K562 (cell line): ENCODE results near the gene SIK3. TPM values are rescaled to one million over a fixed set of nuclear protein-coding genes. Genes with fewer than 3 reads are reported as not detected.

Experiments used
- ATAC-seq: fragments of 200-7000 bp; cut with Tn5 transposase; 3 replicates; pipeline ENCODE4 v1.9.1; 2020; ENCODE audit warnings: moderate library complexity
- BruUV-seq: library from RNA; stranded (reverse); fragments of 400-500 nt; replicated peaks from 2 replicates; lab custom pipeline; 2021; lab: Mats Ljungman, UMichigan
- CTCF ChIA-PET: fragments of 300-600 bp; formaldehyde crosslinking; extraction: SDS; loops from one replicate; lab custom pipeline; 2021; ENCODE audit warnings: low intra/inter-chr PET ratio; lab: Yijun Ruan, JAX
- POLR2A ChIA-PET: fragments of 300-600, 350-650 bp; sonication (Branson Sonifier 250); formaldehyde crosslinking; extraction: SDS; loops from one replicate; lab custom pipeline; 2021; ENCODE audit warnings: antibody characterized with exemption, inconsistent platforms; lab: Yijun Ruan, JAX
- DNase-seq, 4 experiments: peaks; one replicate each; pipeline versions ENCODE4 v3.0.0 to v3.0.0-alpha.2; 2011 to 2018; ENCODE audit warnings: low spot score in 3 of 4, mixed read lengths in 3 of 4; ENCODE audit errors: extremely low read depth in 1 of 4
- FAIRE-seq: peaks from 2 replicates; lab custom pipeline; 2011; peaks lifted over from hg19 to GRCh38; lab: Jason Lieb, UNC
- H2AFZ ChIP-seq: 2 replicates; pipeline ENCODE4 v1.6.0; 2011; ENCODE audit warnings: low read depth, low read length, control low read depth, inconsistent platforms
- H3K27ac ChIP-seq: fragments of 200-600 bp; 3 replicates; pipeline ENCODE4 v1.8.0; 2011; ENCODE audit warnings: low read depth, mild to moderate bottlenecking, control low read depth, inconsistent platforms, low read length, moderate library complexity, mixed read lengths; ENCODE audit errors: extremely low read depth
- H3K27me3 ChIP-seq, 2 experiments: fragments of 300-600 bp in 1 of 2; 2 replicates in 1 of 2; 3 replicates in 1 of 2; pipeline versions ENCODE4 v1.6.0 to v1.8.0; 2011; ENCODE audit warnings: inconsistent platforms in 2 of 2, low read length in 2 of 2, mild to moderate bottlenecking in 1 of 2, mixed read lengths in 1 of 2, moderate library complexity in 1 of 2; ENCODE audit not compliant: control insufficient read depth in 2 of 2, insufficient read depth in 2 of 2
- H3K36me3 ChIP-seq: fragments of 300-600 bp; 3 replicates; pipeline ENCODE4 v1.8.0; 2011; ENCODE audit warnings: mild to moderate bottlenecking, low read length, inconsistent platforms; ENCODE audit not compliant: control insufficient read depth, insufficient read depth
- H3K4me1 ChIP-seq, 2 experiments: fragments of 200-600 bp in 1 of 2; replicated peaks in 1 of 2; 2 replicates in 1 of 2; 3 replicates in 1 of 2; pipeline versions ENCODE4 v1.5.1 to v1.8.0; 2011; ENCODE audit warnings: inconsistent platforms in 2 of 2, low read length in 2 of 2, mild to moderate bottlenecking in 1 of 2, mixed read lengths in 1 of 2, moderate library complexity in 1 of 2; ENCODE audit not compliant: control insufficient read depth in 2 of 2, insufficient read depth in 2 of 2
- H3K4me2 ChIP-seq: 2 replicates; pipeline ENCODE4 v1.6.1; 2011; ENCODE audit warnings: low read length, control low read depth, inconsistent platforms, mixed read lengths; ENCODE audit not compliant: insufficient read depth
- H3K4me3 ChIP-seq: fragments of 200-600 bp; sonication (generic), shearing (Covaris generic); 2 replicates; pipeline ENCODE4 v1.5.1; 2016; ENCODE audit warnings: control low read depth, inconsistent platforms
- H3K79me2 ChIP-seq: fragments of 200-600 bp; 3 replicates; pipeline ENCODE4 v1.8.0; 2011; ENCODE audit warnings: low read length, inconsistent platforms; ENCODE audit not compliant: control insufficient read depth, insufficient read depth
- H3K9ac ChIP-seq, 2 experiments: 2 replicates each; pipeline versions ENCODE4 v1.6.0 to v1.6.1; 2011; ENCODE audit warnings: low read depth in 2 of 2, low read length in 2 of 2, control low read depth in 1 of 2, inconsistent platforms in 1 of 2, mild to moderate bottlenecking in 1 of 2, mixed read lengths in 1 of 2; ENCODE audit not compliant: insufficient read depth in 1 of 2
- H3K9me1 ChIP-seq: one replicate; pipeline ENCODE4 v1.6.0; 2011; ENCODE audit warnings: inconsistent platforms, mild to moderate bottlenecking, low read length, moderate library complexity; ENCODE audit not compliant: control insufficient read depth, insufficient read depth
- H3K9me3 ChIP-seq: replicated peaks from 2 replicates; pipeline ENCODE4 v1.5.1; 2011; ENCODE audit warnings: low read depth, low read length, inconsistent platforms; ENCODE audit not compliant: control insufficient read depth, insufficient read depth
- H4K20me1 ChIP-seq: replicated peaks from 2 replicates; pipeline ENCODE4 v1.6.1; 2011; ENCODE audit warnings: low read length, inconsistent platforms, mixed read lengths; ENCODE audit not compliant: control insufficient read depth, insufficient read depth
- CTCF ChIP-seq, 3 experiments: IDR thresholded peaks in 2 of 3; conservative IDR thresholded peaks in 1 of 3; 2 replicates each; pipeline ENCODE4 v1.5.1; 2011 to 2012; ENCODE audit warnings: low read length in 3 of 3, mild to moderate bottlenecking in 3 of 3, control low read depth in 2 of 3, improper control_type of control experiment in 1 of 3, inconsistent platforms in 1 of 3, low read depth in 1 of 3, mixed read lengths in 1 of 3, moderate library complexity in 1 of 3; ENCODE audit not compliant: insufficient read depth in 2 of 3
- DLX4 ChIP-seq: fragments of 250-450 bp; sonication (Bioruptor Pico); IDR thresholded peaks from 2 replicates; pipeline ENCODE4 v1.6.1; 2021; ENCODE audit warnings: mild to moderate bottlenecking
- MLX ChIP-seq, 2 experiments: fragments of 450-650 bp in 1 of 2; sonication (generic) in 1 of 2; formaldehyde crosslinking; conservative IDR thresholded peaks; 2 replicates each; pipeline versions ENCODE4 v1.4.0 to v1.8.1; 2020 to 2022; ENCODE audit warnings: mild to moderate bottlenecking in 1 of 2, missing genetic modification reagents in 1 of 2
- MYBL2 ChIP-seq, 2 experiments: fragments of 450-650 bp in 1 of 2; sonication (generic) in 1 of 2; formaldehyde crosslinking in 1 of 2; IDR thresholded peaks; 2 replicates each; pipeline versions ENCODE4 v1.6.1 to v1.8.1; 2017 to 2022; ENCODE audit warnings: borderline replicate concordance in 1 of 2, inconsistent platforms in 1 of 2, low read depth in 1 of 2, mild to moderate bottlenecking in 1 of 2, missing genetic modification reagents in 1 of 2, moderate library complexity in 1 of 2
- PHF8 ChIP-seq: fragments of 200-600 bp; sonication (generic); IDR thresholded peaks from 2 replicates; pipeline ENCODE4 v1.6.1; 2012; ENCODE audit warnings: mixed run types, mild to moderate bottlenecking, inconsistent platforms, low read length, moderate library complexity, borderline replicate concordance
- SMARCB1 ChIP-seq: IDR thresholded peaks from 2 replicates; pipeline ENCODE4 v1.6.1; 2011; ENCODE audit warnings: improper control_type of control experiment, low read depth; ENCODE audit not compliant: insufficient read length
- in situ Hi-C: fragments of 300-500 bp; cut with MboI; formaldehyde crosslinking; loops from 4 replicates; pipeline ENCODE4 v1.15.0; 2018; ENCODE audit warnings: inconsistent platforms, mixed read lengths
- intact Hi-C: fragments of 100-400 bp; cut with micrococcal nuclease; formaldehyde crosslinking; loops from 2 replicates; pipeline ENCODE4 v1.14.2; 2022
- polyA plus RNA-seq, 8 experiments: library from polyadenylated mRNA; depleted of rRNA in 4 of 8; stranded (reverse) in 5 of 8; unstranded in 3 of 8; fragments of >200 nt; fragmentation: Nextera tagmentation in 2 of 8; fragmentation: Illumina TruSeq in 1 of 8; extraction: Ambion mirVana in 2 of 8; extraction: Trizol in 1 of 8; gene quantifications; 2 replicates each; pipeline versions ENCODE4 v1.2.1 to v1.2.3, GENCODE V29; 2011 to 2014; ENCODE audit warnings: inconsistent platforms in 1 of 8, missing spikeins in 1 of 8
- total RNA-seq, 7 experiments: library from RNA; depleted of rRNA in 6 of 7; stranded (reverse); fragments of >200 nt in 6 of 7; fragmentation: Illumina TruSeq in 2 of 7; extraction: Trizol in 2 of 7; gene quantifications; 2 replicates each; pipeline versions ENCODE4 v1.2.1 to v1.2.3, GENCODE V29; 2011 to 2021; ENCODE audit warnings: low replicate concordance in 1 of 7

Gene SIK3
- total and polyA plus RNA-seq, 9 of the 15 experiments (the other 6 are each of a cell fraction or from before 2014, with no cell fraction given) = 1.6 to 21.6 (median 8.0) TPM

- H4K20me1 ChIP-seq = no peaks in the 10 kb centered on the region
- POLR2A ChIA-PET = interaction anchor here (1.3 to 1.7 kb wide), 2 partner anchors 8 to 21 kb away, joined by 4 to 9 read pairs; no protein-coding TSS in a partner anchor
- FAIRE-seq = no peak
- intact Hi-C loops = no loop called here
- no peaks in the 10 kb centered on the region; a peak in 1 of 5 replicates for H3K27me3 ChIP-seq
- ATAC-seq = no peak
- H3K9me3 ChIP-seq = no peaks in the 10 kb centered on the region
- no peak overlapping the region for H2AFZ ChIP-seq
- no peaks in the 10 kb centered on the region for H3K4me1 ChIP-seq
- CTCF ChIA-PET = no interaction called here
- no peak overlapping the region for H3K9ac ChIP-seq
- TF ChIP-seq DLX4 (CRISPR knock-in tag) (no peak), PHF8 (no peak), SMARCB1 (no peak), MYBL2 (IDR thresholded peaks at IDR 0.05; ENCODE audit: low read depth) (no peak), MYBL2 (CRISPR knock-in tag; IDR thresholded peaks at IDR 0.05; ENCODE audit: borderline replicate concordance) (no peak), MLX (CRISPR knock-in tag; conservative IDR thresholded peaks at IDR 0.05) (no peak), CTCF (IDR thresholded peaks at IDR 0.05 in 2 of 3, conservative IDR thresholded peaks at IDR 0.05 in 1 of 3; ENCODE audit: insufficient read depth in 2 of 3, low read depth in 1 of 3, low read length in 3 of 3) (no peak)
- H3K4me2 ChIP-seq = no peak overlapping the region
- no peaks in the 10 kb centered on the region for H3K36me3 ChIP-seq
- no peak overlapping the region for H3K4me3 ChIP-seq
- no peak overlapping the region for H3K27ac ChIP-seq
- in situ Hi-C loops = no loop called here
- H3K79me2 ChIP-seq = no peaks in the 10 kb centered on the region
- H3K9me1 ChIP-seq = no peaks in the 10 kb centered on the region
- DNase-seq = no peak
- no TSS peak for BruUV-seq
These were observed 19.5 kb upstream of the SIK3 start for GRCh38 chr11:117117681-117118080.
